K562 treated with DMSO at 1 percent for 48 hours (cell line): ENCODE data around the gene ELP4. TPM values are rescaled to one million over a fixed set of nuclear protein-coding genes. Genes with fewer than 3 reads are reported as not detected.

ENCODE experiments used
- total RNA-seq: library from RNA; unstranded; fragments of 300-600 nt; gene quantifications from 2 replicates; pipeline ENCODE4 v1.2.3, GENCODE V29; 2022; ENCODE audit warnings: low replicate concordance; ENCODE audit errors: extremely low read depth

Gene ELP4, protein sequence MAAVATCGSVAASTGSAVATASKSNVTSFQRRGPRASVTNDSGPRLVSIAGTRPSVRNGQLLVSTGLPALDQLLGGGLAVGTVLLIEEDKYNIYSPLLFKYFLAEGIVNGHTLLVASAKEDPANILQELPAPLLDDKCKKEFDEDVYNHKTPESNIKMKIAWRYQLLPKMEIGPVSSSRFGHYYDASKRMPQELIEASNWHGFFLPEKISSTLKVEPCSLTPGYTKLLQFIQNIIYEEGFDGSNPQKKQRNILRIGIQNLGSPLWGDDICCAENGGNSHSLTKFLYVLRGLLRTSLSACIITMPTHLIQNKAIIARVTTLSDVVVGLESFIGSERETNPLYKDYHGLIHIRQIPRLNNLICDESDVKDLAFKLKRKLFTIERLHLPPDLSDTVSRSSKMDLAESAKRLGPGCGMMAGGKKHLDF
- total RNA-seq = not detected in 2 replicates

DNA sequence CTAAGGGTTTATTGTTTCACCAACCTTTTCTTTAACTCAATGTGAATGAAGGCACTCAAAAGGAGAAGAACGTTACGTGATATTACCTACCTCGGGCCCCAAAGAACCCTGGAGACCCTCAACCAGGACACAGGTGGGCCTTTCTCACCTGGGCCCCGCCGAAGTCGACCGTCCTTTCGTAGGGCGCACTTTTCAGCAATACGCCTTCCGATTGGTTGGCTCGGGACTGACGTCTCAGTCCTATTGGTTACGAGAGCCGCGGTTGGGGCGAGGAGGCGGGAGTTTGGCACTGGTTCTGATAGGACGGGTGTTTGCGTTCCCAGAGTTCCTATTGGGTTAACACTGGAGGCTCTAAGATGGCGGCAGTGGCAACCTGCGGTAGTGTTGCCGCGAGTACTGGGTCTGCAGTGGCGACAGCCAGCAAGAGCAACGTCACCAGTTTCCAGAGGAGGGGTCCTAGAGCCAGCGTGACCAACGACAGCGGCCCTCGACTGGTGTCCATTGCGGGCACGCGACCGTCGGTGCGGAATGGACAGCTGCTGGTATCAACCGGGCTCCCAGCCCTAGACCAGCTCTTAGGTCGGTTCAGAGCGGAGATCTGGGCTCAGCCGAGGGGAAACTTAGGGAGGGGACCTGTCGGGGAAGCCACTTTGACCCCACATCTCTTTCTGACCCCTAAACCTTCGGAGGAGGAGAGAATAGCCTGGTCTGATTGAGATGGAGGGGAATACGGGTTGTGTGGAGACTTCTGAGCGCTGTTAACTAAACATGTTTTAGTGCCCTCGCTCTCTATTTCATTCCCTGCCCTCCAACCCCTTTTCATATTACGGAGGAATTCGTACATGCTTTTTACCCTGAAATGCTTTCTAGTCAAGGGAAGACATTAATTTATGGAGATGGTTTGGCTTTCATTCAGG is at the start of gene ELP4, which contains the start of gene IMMP1L:
TSS of gene ELP4 (plus strand) at position 339 of the 917 bp plus-strand sequence. CDS start at position 357, 18 bp downstream.
TSS of gene IMMP1L (minus strand) at position 194 of the 917 bp plus-strand sequence. CDS start 46,346 bp downstream, outside the sequence.

DNA sequence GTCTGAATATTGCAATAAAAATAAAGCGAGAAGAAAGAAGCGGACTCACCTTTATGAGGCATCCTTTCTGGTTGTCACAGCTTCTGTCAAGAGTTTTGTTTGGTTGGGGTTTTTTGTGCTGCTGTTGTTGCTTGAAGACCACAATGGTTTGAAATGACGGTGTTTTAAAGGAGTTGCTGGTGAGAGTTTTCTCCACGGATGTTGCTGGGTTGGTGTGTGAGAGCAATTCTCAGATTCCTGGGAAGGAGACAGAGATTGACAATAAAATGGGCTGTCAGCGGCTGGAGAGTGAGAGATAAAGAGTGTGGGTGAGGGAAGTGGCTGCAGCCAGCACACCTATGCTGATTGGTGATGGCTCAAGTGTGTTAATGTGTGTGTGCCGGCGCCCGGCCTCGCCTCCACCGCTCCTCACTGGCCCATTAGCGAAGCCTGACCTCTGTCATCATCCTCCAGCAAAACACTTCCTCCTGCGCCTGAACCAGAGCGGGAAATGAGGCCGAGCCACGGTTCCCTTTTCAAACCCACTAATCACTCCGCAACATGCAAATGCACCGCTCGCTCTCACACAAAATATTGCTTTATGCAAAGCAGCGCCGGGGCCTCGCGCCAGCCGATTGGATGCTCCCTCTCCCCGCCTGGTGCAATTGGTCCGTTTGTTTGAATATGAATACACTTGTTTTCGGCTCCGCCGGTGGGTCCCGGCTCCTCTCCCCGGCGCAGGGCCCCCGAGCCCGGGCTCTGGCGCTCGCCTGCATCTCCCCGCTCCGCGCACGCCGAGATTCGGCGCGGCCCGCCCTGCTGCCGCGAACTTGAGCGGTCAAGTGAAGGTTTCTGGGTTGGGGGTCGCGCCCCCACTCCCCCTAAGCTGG is 301.4 kb downstream of the ELP4 start, which contains the start of gene PAX6:
TSS of gene PAX6 (minus strand) at position 544 of the 869 bp plus-strand sequence. CDS start 4,911 bp downstream, outside the sequence.

Other genes starting within 250 kb of the ELP4 start
- not detected in 2 replicates for gene DCDC1, start 140.0 kb upstream of the ELP4 start, total RNA-seq
- not detected in 2 replicates for gene DNAJC24, start 139.9 kb upstream of the ELP4 start, total RNA-seq
- gene IMMP1L, start 145 bp upstream of the ELP4 start, total RNA-seq = not detected in 2 replicates